Stimulated activated naive B cell treated with anti-CD40 and anti-IgM and Interleukin-4, amounts not matched to agents 10 μg/mL and 1 μg/mL and 100 μg/mL, for 72 hours (primary cell): ENCODE results near the gene PIK3C2G.

ENCODE experiments used
- ATAC-seq, 2 donors: fragments of 150-1000 bp; cut with Tn5 transposase; replicated peaks; 2 replicates each; pipeline ENCODE4 v1.10.0; 2021; ENCODE audit warnings: moderate library complexity in 1 of 2
- DNase-seq: peaks from one replicate; pipeline ENCODE4 v3.0.0; 2021
- H3K27ac Mint-ChIP-seq: one replicate; pipeline ENCODE4 v1.8.0; 2022; ENCODE audit warnings: mild to moderate bottlenecking, mixed read lengths
- H3K27me3 Mint-ChIP-seq, 2 donors: one replicate each; pipeline ENCODE4 v1.8.0; 2022; ENCODE audit warnings: mixed read lengths in 2 of 2
- H3K36me3 Mint-ChIP-seq, 2 donors: one replicate each; pipeline ENCODE4 v1.8.0; 2022; ENCODE audit warnings: mixed read lengths in 2 of 2, mild to moderate bottlenecking in 1 of 2
- H3K4me1 Mint-ChIP-seq, 2 donors: one replicate each; pipeline ENCODE4 v1.8.0; 2022; ENCODE audit warnings: mixed read lengths in 2 of 2, mild to moderate bottlenecking in 1 of 2
- H3K4me3 Mint-ChIP-seq, 2 donors: one replicate each; pipeline ENCODE4 v1.8.0; 2022; ENCODE audit warnings: mild to moderate bottlenecking in 2 of 2, mixed read lengths in 2 of 2, moderate library complexity in 1 of 2
- H3K9me3 Mint-ChIP-seq, 2 donors: one replicate each; pipeline ENCODE4 v1.8.0; 2022; ENCODE audit warnings: mixed read lengths in 2 of 2, mild to moderate bottlenecking in 1 of 2

The PIK3C2G gene

GRCh38 chr12:18580291-18580690 lies 319.0 kb downstream of the PIK3C2G start:
- H3K9me3 Mint-ChIP-seq, result peaks cover 0 to 5% of the 10 kb centered on the region in 2 donors
- H3K27ac Mint-ChIP-seq, result no peak overlapping the region
- H3K27me3 Mint-ChIP-seq, result no peaks in the 10 kb centered on the region
- no peaks in the 10 kb centered on the region for H3K4me1 Mint-ChIP-seq
- no peak for ATAC-seq
- DNase-seq, result no peak
- H3K36me3 Mint-ChIP-seq, result no peaks in the 10 kb centered on the region
- H3K4me3 Mint-ChIP-seq, result no peak overlapping the region

- DNase-seq (no peak), ATAC-seq (no peak)
- H3K27ac Mint-ChIP-seq, result no peak overlapping the region
- peaks cover 0 to 5% of the 10 kb centered on the region in 2 donors for H3K9me3 Mint-ChIP-seq
- H3K4me3 Mint-ChIP-seq, result no peak overlapping the region
- no peaks in the 10 kb centered on the region for H3K36me3 Mint-ChIP-seq
- H3K27me3 Mint-ChIP-seq, result no peaks in the 10 kb centered on the region
- H3K4me1 Mint-ChIP-seq, result no peaks in the 10 kb centered on the region
Measured at GRCh38 chr12:18580706-18581105, 319.4 kb downstream of the PIK3C2G start.

- no peaks in the 10 kb centered on the region for H3K4me1 Mint-ChIP-seq
- ATAC-seq (no peak), DNase-seq (no peak)
- H3K27ac Mint-ChIP-seq, result no peak overlapping the region
- H3K36me3 Mint-ChIP-seq, result no peaks in the 10 kb centered on the region
- no peaks in the 10 kb centered on the region for H3K27me3 Mint-ChIP-seq
- H3K9me3 Mint-ChIP-seq, result peaks cover 0 to 7% of the 10 kb centered on the region in 2 donors
- H3K4me3 Mint-ChIP-seq, result no peak overlapping the region
Measured at GRCh38 chr12:18581232-18581962, 320.1 kb downstream of the PIK3C2G start.

GRCh38 chr12:18583655-18584054 lies 322.3 kb downstream of the PIK3C2G start:
- Mint-ChIP-seq H3K4me3 (no peak overlapping the region), H3K27ac (no peak overlapping the region), H3K4me1 (no peaks in the 10 kb centered on the region), H3K27me3 (no peaks in the 10 kb centered on the region), H3K36me3 (no peaks in the 10 kb centered on the region), H3K9me3 (peaks cover 6 to 7% of the 10 kb centered on the region in 2 donors)
- DNase-seq (no peak), ATAC-seq (no peak)

GRCh38 chr12:18586581-18586980 lies 325.3 kb downstream of the PIK3C2G start:
- ATAC-seq, result no peak
- H3K4me1 Mint-ChIP-seq, result no peaks in the 10 kb centered on the region
- no peak overlapping the region for H3K27ac Mint-ChIP-seq
- H3K9me3 Mint-ChIP-seq, result peaks cover 4 to 9% of the 10 kb centered on the region in 2 donors
- H3K27me3 Mint-ChIP-seq, result no peaks in the 10 kb centered on the region
- DNase-seq, result no peak
- H3K36me3 Mint-ChIP-seq, result no peaks in the 10 kb centered on the region
- H3K4me3 Mint-ChIP-seq, result no peak overlapping the region

GRCh38 chr12:18589316-18589715 lies 328.0 kb downstream of the PIK3C2G start:
- ATAC-seq (no peak), DNase-seq (no peak)
- H3K4me1 Mint-ChIP-seq, result no peaks in the 10 kb centered on the region
- no peak overlapping the region for H3K4me3 Mint-ChIP-seq
- H3K9me3 Mint-ChIP-seq, result peaks cover 4 to 9% of the 10 kb centered on the region in 2 donors
- no peaks in the 10 kb centered on the region for H3K27me3 Mint-ChIP-seq
- no peak overlapping the region for H3K27ac Mint-ChIP-seq
- no peaks in the 10 kb centered on the region for H3K36me3 Mint-ChIP-seq

GRCh38 chr12:18591473-18591872 lies 330.2 kb downstream of the PIK3C2G start:
- Mint-ChIP-seq H3K36me3 (no peaks in the 10 kb centered on the region), H3K9me3 (peaks cover 2 to 9% of the 10 kb centered on the region in 2 donors), H3K4me3 (no peak overlapping the region), H3K27ac (no peak overlapping the region), H3K27me3 (no peaks in the 10 kb centered on the region), H3K4me1 (no peaks in the 10 kb centered on the region)
- DNase-seq, result no peak
- no peak for ATAC-seq

GRCh38 chr12:18595412-18595811 lies 334.1 kb downstream of the PIK3C2G start:
- Mint-ChIP-seq H3K27me3 (no peaks in the 10 kb centered on the region), H3K27ac (no peak overlapping the region), H3K4me1 (no peaks in the 10 kb centered on the region), H3K4me3 (no peak overlapping the region), H3K9me3 (peaks cover 0 to 1% of the 10 kb centered on the region in 2 donors), H3K36me3 (no peaks in the 10 kb centered on the region)
- no peak for ATAC-seq
- DNase-seq, result no peak

- no peak overlapping the region for H3K27ac Mint-ChIP-seq
Measured at GRCh38 chr12:18601962-18602361, 340.6 kb downstream of the PIK3C2G start.

GRCh38 chr12:18612971-18613370 lies 351.7 kb downstream of the PIK3C2G start:
- DNase-seq, result no peak
- H3K9me3 Mint-ChIP-seq, result peaks cover 0 to 3% of the 10 kb centered on the region in 2 donors
- no peak overlapping the region for H3K27ac Mint-ChIP-seq
- no peaks in the 10 kb centered on the region for H3K4me1 Mint-ChIP-seq
- no peaks in the 10 kb centered on the region for H3K27me3 Mint-ChIP-seq
- no peak overlapping the region for H3K4me3 Mint-ChIP-seq
- no peak for ATAC-seq
- H3K36me3 Mint-ChIP-seq, result no peaks in the 10 kb centered on the region

More at GRCh38 chr12:18601962-18602361, 340.6 kb downstream of the PIK3C2G start:
- H3K27me3 Mint-ChIP-seq, result no peaks in the 10 kb centered on the region
- no peaks in the 10 kb centered on the region for H3K36me3 Mint-ChIP-seq
- H3K4me1 Mint-ChIP-seq, result no peaks in the 10 kb centered on the region
- DNase-seq (no peak), ATAC-seq (no peak)
- H3K4me3 Mint-ChIP-seq, result no peak overlapping the region
- peaks cover 9 to 11% of the 10 kb centered on the region in 2 donors for H3K9me3 Mint-ChIP-seq

GRCh38 chr12:18620986-18621385 lies 359.7 kb downstream of the PIK3C2G start:
- no peaks in the 10 kb centered on the region for H3K27me3 Mint-ChIP-seq
- DNase-seq (no peak), ATAC-seq (no peak)
- H3K9me3 Mint-ChIP-seq, result peaks cover 0 to 2% of the 10 kb centered on the region in 2 donors
- no peak overlapping the region for H3K27ac Mint-ChIP-seq
- no peaks in the 10 kb centered on the region for H3K36me3 Mint-ChIP-seq
- no peak overlapping the region for H3K4me3 Mint-ChIP-seq
- no peaks in the 10 kb centered on the region for H3K4me1 Mint-ChIP-seq

GRCh38 chr12:18629445-18629844 lies 368.1 kb downstream of the PIK3C2G start:
- Mint-ChIP-seq H3K27ac (no peak overlapping the region), H3K4me3 (no peak overlapping the region), H3K27me3 (no peaks in the 10 kb centered on the region), H3K4me1 (no peaks in the 10 kb centered on the region), H3K9me3 (peaks cover 4 to 8% of the 10 kb centered on the region in 2 donors), H3K36me3 (no peaks in the 10 kb centered on the region)
- ATAC-seq (no peak), DNase-seq (no peak)

- DNase-seq (no peak), ATAC-seq (no peak)
- no peak overlapping the region for H3K4me3 Mint-ChIP-seq
Measured at GRCh38 chr12:18629916-18630315, 368.6 kb downstream of the PIK3C2G start.

GRCh38 chr12:18631339-18631738 lies 370.0 kb downstream of the PIK3C2G start:
- Mint-ChIP-seq H3K27me3 (no peaks in the 10 kb centered on the region), H3K36me3 (no peaks in the 10 kb centered on the region), H3K4me3 (no peak overlapping the region), H3K4me1 (no peaks in the 10 kb centered on the region), H3K9me3 (peaks cover 6 to 8% of the 10 kb centered on the region in 2 donors), H3K27ac (no peak overlapping the region)
- ATAC-seq (no peak), DNase-seq (no peak)

More at GRCh38 chr12:18629916-18630315, 368.6 kb downstream of the PIK3C2G start:
- Mint-ChIP-seq H3K36me3 (no peaks in the 10 kb centered on the region), H3K27ac (no peak overlapping the region), H3K9me3 (peaks cover 8% of the 10 kb centered on the region in 2 donors), H3K27me3 (no peaks in the 10 kb centered on the region), H3K4me1 (no peaks in the 10 kb centered on the region)

- H3K4me3 Mint-ChIP-seq, result no peak overlapping the region
Measured at GRCh38 chr12:18632848-18633247, 371.5 kb downstream of the PIK3C2G start.

More at GRCh38 chr12:18632848-18633247, 371.5 kb downstream of the PIK3C2G start:
- Mint-ChIP-seq H3K4me1 (no peaks in the 10 kb centered on the region), H3K27me3 (no peaks in the 10 kb centered on the region), H3K27ac (no peak overlapping the region), H3K9me3 (peaks cover 4 to 5% of the 10 kb centered on the region in 2 donors), H3K36me3 (no peaks in the 10 kb centered on the region)
- DNase-seq (no peak), ATAC-seq (no peak)
